GM19328 (cell line): ENCODE data around the gene BTBD16.

ENCODE experiments used
- ATAC-seq: cut with Tn5 transposase; IDR thresholded peaks from one replicate; pipeline ENCODE4 v1.9.1; 2021; ENCODE audit warnings: mild to moderate bottlenecking, moderate library complexity; ENCODE audit not compliant: unreplicated experiment

BTBD16 gene

DNA sequence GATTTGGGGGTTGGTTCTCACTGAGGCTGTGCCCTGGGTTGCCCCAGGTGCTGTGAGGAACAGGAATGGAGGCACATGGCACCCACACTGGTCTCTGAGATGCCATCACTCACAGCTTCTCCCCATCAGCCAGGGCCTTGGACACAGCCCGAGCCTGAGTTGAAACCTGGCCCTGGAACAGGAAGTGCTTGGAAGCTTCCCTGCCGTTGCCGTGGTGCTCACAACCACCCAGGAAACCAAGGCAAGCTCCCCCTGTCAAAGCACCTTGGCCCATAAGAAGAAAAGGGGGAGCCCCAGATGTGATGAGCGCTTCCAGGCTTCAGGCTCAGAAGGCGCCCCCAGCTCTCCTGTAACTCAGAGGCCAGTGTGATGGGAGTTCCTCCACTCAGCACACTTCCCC is at the start of gene BTBD16:
TSS of gene BTBD16 (plus strand) at position 221 of the 400 bp plus-strand sequence. CDS start 3,786 bp downstream, outside the sequence.
- no peak for ATAC-seq

DNA sequence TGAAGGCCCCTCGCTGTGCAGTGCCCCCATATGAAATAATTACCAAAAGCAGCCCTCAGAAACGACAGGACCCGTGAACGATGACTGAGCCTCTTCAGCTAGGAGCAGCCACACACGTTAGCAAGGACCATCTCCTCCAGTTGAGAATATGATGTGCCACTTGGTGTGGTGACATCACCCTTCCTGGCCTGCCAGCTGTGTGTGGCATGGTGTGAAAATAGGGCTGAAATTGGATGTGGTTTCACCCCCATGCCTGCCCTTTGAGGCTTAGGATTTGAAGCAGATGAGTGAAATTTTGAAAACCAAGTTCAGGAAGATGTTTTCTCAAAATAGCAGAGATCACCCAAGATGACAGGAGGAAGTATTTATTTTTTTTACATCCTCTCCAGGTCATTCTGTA is 49.1 kb upstream of the BTBD16 start:
- ATAC-seq, result no peak

DNA sequence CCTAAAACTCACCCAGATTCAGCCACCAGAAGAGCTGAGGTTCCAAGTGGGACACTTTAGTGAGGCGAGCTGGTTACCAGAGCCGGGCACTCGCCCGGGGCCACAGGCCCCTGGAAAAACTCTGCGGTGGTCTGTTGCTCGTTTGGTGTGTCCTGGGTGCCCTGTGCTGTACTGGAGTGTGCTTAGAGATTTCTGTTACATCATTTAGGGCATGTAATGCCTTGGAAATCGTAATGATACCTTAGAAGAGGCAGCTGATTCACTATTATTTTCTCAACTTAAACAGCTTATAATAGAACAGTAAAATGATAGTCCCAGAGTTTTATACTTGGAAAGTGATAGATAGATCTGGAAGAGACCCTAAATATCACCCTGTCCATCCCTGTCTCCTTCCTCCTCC is 48.5 kb upstream of the BTBD16 start:
- ATAC-seq, result no peak

DNA sequence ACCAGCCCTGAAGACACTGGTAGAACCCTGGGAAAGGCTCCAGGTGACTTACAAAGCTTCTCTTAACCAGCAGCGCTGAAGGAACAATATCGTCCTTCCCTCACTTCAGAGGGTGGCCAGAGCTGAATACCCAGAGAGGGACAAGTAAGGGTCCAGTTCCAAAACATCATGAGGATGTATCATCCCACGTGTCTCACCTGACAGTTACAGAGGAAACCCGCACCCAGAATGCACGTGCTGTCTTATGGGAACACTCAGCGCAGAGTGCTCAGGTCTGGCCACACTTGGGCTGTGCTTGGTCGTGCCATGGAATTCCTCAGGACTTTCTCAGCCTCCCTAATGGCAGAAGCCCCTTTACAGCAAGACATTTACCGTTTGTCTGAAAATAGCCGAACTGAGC is 46.9 kb upstream of the BTBD16 start:
- ATAC-seq, result no peak

DNA sequence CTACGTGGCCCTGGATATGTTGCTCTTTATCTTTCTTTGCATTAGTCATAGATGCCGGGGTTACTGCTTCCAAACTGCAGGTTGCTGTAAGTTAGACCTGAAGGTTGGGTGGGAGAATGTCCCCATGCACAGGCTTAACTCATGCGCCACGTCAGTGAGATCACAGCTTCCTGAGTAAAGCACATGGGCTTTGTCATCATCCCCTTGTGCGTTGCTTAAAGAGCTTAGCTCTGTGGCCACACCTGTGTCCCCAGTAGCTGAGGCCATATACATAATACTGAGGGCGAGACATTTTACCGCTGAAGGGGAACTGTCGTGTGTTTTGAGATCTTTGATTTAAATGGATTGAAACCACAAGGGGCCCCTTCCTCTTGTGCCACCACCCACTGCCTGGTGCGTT is 45.8 kb upstream of the BTBD16 start:
- no peak for ATAC-seq

DNA sequence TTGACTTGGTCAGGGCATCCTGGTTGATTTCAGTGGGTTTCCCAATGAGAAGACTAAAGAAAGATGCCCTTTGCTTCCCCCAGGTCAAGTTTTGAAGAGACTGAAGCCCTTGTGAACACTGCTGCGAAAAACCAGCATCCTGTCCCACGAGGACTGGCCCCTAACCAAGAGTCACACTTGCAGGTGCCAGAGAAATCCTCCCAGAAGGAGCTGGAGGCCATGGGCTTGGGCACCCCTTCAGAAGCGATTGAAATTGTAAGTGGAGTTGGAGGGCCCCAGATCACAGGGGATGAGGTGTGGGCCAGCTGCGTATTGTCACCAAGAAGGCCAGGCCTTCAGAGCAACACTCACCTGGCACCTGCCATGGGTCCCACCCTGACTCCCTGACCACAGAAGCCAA is 43.3 kb upstream of the BTBD16 start:
- ATAC-seq, result no peak

DNA sequence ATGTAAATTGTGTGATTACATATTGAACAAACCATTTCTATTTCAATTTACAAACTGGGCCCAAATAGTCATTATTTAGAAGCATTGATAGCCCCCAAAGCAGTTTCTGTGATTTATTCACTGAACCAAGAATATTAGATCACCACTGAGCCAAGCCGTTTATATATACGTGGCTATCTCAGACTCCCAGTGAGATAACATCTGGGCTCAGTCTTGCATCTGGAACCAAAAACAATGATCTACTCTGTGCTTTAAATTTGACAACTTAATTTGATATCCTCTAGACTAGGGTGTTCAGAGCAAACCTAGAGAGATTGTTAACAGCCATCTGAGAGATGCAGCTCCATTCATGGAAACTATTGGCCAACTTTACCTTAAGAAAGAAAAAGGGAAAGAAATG is 41.4 kb upstream of the BTBD16 start:
- ATAC-seq, result no peak

DNA sequence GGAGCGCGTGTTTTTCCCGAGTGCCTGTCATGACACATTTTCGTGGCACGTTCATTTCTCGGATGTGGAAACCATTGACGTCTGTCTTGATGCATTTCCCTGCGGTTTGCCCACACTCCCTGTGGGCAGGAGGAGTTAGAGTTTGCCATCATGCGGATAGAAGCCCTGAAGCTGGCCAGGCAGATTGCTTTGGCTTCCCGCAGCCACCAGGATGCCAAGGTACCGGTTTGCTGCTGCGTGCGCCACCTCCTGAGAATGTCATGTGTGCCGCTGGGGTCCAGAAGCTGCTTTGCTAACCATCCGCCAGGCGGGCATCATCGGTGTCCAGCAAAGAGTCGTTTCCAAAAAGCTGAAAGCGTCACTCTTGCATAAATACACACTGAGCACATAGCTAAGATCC is 40.9 kb upstream of the BTBD16 start:
- no peak for ATAC-seq

DNA sequence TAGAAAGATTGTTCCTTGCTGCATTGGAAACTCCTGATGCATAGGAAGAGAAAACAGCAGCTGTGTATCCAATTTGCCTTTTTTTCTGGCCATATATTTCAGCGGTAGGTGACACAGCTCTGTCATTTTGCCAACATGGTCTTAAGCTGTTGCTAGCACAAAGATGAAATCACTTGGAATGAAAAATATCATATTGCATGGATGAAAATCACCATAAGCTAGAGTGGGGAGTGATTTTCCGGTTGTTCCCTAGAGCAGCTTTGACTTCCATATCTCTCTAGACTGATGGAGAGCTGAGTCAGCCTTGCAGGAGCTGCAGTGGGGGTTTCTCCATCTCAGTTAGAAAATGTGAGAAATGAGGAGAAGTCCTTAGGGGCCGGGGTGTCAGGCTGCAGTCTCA is 38.3 kb upstream of the BTBD16 start:
- ATAC-seq, result no peak

DNA sequence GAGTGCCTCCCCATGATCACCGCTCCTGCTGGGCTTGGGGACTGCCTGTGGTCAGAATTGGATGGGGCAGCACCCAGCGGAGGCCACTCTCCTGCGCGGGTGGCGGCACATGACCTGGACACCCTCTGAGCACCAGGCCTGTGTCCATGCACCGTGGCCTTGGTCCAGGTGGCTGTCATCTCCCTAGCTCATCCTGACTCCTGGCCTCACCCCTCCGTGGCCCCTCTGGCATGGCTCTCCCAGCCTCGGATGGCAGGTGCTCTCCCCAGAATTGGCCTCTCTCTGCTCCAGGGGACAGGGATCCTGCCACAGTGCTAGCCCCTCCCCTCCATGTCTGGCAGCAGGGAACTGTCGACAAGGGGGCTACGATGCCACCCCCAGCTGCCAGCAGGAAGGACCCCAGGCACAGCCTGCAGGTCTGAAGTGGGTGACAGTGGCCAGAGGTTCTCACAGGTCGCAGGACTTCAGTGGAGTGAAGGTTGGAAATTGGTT is 37.2 kb upstream of the BTBD16 start:
- ATAC-seq, result no peak

DNA sequence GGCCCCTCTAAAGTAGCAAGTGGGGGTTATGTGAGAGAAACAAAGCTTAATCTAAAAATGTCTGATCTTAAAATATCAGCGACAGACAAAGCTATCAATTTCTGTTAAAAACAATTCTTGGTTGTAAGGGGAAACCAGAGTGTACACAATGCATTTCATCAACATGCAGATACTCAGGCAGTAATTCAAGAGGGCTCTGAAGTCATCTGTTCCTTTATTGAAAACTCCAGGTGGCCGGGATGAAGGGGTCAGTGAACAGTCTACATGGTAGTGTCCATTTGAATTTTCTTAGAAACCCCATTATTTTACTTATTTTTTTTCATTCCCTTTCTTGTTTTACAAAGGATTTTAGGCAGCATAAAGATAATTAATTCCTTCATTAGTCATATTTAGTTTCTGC is 36.7 kb upstream of the BTBD16 start:
- ATAC-seq, result no peak

DNA sequence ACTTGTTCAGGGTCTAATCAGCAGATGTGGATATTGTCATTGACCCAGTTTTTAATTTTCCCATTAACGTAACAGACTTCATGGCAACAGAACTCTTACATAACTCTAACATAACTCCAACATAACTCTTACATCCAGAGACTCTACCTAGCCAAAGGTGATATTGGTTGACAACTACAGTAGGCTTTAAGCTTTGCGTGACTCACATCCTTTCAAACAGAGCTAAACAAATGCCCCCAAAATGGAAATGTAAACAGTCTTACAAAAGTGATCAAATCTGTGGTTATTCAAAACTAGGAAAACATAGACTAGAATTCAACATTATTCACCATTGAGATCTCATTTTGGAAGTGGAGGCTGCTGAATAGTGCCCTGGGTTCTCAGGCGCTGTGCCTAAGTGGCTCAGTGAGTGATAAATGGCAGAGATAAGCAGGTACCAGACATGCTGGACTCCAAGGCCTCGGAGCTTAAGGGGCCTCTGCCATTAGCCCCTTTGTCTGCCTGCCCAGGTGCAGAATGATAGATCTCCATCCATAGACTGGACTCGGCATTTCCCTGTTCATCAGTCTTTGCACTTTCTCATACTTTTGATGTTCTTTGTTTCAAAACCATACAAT is 34.3 kb upstream of the BTBD16 start:
- ATAC-seq, result no peak

DNA sequence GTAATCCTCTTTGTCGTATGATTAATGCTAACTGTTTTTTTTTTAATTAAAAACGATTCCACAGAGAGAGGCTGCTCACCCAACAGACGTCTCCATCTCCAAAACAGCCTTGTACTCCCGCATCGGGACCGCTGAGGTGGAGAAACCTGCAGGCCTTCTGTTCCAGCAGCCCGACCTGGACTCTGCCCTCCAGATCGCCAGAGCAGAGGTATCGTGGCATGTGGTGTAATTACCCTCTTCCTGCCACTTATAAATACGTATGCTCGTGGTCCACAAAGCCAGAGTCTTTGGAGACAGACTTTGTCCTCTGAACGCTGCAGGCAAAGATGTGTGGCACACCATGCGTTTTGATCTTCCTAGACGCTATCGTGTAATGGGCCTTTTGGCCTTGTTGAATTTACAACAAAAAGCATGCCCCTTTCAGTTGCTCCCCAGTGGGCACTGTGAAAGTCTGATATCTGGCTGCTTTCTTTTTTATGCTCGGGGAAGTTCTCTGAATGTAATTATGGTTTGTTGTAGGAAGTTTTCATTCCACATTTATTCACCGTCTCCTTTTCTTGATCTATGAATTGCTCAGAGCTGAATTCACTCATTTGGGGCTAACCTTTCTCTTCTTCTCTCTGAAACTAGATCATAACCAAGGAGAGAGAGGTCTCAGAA is 33.6 kb upstream of the BTBD16 start:
- ATAC-seq, result no peak

DNA sequence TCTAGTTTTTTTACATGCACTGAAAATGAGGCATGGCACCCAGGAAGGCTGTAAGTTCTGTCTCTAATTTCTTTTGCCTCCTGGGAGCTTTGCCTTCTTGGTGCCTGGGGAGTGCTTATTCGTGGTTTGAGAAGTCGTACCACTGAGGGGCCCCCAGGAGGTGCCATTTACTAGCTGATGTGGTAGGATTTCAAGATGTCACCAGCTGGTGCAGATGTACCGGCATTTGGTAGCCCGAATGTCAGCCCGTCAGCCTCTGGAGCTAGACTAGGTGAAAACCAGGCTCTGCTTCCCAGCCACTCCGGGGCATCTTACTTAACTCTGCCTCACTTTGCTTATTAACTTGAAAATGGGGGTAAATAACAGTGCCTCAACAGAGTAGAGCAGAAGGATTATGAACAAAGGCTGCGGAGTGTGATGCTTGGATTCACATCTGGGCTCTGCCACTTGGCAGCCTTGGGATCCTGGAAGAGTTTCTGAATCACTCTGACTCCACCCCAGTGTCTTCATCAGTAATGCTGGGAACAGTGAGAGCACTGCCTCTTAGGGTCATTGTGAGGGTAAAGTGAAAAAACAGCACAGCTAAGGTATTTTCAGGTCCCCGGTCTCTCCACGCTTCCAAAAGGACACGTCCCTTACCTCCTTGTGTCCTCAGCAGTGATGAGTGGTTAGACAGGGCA is 31.4 kb upstream of the BTBD16 start:
- no peak for ATAC-seq

DNA sequence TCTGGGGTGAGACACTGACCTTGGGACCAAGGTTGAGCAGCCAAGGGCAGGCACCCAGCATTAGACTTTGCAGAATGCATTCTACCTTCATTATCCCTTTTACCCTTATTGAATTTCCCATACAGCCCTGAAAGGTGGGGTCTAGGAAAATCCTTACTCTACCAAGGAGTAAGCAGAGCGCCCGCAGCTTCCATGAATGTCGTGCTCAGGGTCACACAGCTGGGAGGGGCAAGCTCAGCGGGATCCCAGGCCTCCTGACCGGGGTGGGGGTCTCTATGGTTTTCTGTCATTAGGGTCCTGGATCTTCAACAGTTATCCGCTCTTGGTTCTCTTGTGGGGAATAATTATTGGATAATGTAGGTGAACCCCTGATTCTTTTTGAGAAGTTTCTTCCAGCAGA is 30.7 kb upstream of the BTBD16 start:
- no peak for ATAC-seq

DNA sequence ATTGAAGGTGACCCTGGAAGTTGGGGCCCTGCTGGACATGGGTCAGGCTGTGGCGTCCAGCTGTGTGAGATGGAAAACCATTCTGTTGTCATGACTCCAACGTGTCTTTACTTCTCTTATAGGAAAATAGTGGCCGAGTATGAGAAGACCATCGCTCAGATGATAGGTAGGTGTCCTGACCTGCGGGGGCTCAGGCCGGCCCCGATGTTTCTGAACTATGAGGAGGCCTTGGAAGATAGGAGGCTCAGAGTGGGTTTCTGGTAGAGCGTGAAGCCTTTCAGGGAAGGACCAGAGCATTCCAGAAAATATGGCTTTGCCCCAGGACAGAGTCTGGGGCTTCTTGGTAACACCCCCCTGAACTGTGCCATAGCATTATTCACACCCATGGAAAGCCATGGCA is 29.3 kb upstream of the BTBD16 start:
- ATAC-seq, result no peak

DNA sequence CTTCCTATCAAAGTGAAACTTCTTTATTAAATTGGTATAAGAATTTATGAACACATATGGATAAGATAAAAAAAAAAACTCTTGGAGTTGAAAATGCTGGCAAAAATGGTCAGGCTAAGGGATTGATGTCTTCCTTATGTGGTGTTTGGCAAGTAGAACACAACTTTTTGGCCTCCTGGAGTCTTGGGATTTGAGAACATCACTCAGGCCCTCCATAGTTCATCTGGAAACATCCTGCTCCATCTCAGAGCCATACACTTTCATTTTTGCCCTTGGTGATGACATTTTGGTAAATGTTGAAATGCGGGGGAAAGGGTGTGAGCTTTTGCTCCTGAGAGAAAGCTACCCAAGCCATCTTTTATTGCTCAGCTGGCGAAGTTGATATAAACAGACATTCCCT is 27.5 kb upstream of the BTBD16 start:
- ATAC-seq, result no peak

DNA sequence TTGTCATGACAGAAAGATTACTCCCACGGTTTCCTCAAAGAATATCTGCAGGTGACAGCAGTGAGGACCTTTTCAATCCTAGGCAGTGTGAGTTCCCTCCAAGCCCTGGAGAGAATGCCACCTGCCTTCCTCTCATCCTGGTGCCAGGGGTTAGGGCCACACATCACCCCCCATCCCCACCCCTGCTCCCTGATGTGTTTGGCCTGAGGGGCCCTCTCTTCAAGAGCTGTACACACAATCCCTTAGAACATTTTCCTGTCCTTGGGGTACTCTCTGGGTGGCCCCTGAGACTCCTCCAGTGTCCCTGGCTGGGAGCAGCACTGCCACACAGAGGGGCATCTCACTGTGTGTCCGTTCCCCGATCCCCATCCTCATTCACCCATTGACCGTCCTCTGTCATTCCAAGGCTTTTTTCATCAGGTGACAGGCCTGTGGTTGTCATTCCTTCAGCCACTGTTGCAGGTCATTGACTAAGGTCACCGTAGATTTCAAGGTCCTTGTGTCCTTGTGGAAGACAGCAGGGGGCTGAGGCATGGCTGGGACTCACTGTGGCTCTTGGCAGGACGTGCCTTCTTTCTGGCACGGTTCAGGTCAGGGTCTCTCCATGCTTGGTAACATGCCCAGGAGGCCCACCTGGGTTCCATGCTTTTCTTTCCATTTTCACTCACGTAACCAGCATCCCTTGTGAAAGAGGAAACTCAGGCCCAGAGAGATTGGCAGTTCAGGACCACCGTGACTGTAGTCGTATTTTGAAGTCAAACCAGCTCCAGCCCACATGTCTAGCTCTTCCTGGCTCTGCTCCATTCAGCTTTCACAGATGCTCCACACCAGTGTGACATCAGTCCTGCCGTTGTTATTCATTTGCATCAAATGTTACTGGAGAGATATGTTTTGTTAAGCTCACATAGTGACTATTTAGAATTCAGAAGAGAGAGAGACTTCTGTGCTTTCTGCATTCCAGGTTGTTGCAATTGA is 26.8 kb upstream of the BTBD16 start:
- ATAC-seq, result no peak

DNA sequence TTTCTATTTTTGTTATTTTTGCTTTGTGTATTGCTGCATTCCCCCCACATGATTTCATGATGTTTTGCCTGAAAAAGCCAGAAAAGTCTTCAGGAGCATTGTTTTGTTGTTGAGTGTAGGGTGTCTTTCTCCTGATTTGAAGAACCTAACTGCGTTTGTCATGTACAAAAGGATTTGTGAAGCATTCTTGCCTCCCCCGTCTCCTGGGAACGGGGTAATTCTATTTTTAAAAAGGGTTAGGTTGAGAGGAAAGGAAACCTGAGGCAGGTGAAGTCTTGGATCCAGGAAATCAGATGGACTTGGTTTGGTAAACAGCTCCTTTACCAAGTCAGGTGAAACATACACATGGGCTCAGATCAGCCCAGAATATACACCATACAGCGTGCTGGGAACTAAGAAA is 26.0 kb upstream of the BTBD16 start:
- no peak for ATAC-seq

DNA sequence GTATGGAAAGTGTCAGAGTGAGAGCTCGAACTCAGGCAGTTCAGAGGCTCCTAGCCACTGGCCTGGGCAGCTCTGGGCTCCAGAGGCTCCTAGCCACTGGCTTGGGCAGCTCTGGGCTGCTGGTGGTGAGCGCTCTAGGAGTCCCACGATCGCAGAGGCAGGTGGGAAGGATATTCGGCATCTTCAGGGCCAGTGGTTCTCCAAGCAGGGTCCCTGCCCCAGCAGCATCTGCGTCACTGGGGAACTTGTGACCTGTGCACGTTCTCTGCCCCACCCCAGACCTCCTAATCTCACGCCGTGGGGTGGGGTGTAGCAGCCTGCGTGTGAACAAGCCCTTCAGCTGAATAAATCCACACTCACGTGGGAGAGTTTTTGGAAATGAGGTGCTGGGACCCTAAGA is 25.2 kb upstream of the BTBD16 start:
- ATAC-seq, result no peak
